Progenitor cell of endocrine pancreas (in vitro differentiated cells): ENCODE measurements around the gene KLHL6. TPM values are rescaled to one million over a fixed set of nuclear protein-coding genes. Genes with fewer than 3 reads are reported as not detected.
"Not testable (repeated sequence)": the region's sequence is repeated elsewhere in the genome, so short reads cannot be mapped to it uniquely, and the experiment has no call there.

Experiments used
- DNase-seq: peaks from one replicate; pipeline ENCODE4 v3.0.0; 2021; ENCODE audit warnings: low spot score; ENCODE audit not compliant: unreplicated experiment
- H3K27ac Mint-ChIP-seq: 2 replicates; pipeline ENCODE4 v1.8.0; 2021; ENCODE audit warnings: mild to moderate bottlenecking, moderate library complexity, mixed read lengths
- H3K27me3 Mint-ChIP-seq: 2 replicates; pipeline ENCODE4 v1.8.0; 2021; ENCODE audit warnings: mixed read lengths
- H3K36me3 Mint-ChIP-seq: 2 replicates; pipeline ENCODE4 v1.8.0; 2022; ENCODE audit warnings: mixed read lengths; ENCODE audit not compliant: insufficient read depth
- H3K4me1 Mint-ChIP-seq: 2 replicates; pipeline ENCODE4 v1.8.0; 2021; ENCODE audit warnings: low read depth, mixed read lengths
- H3K4me3 Mint-ChIP-seq: 2 replicates; pipeline ENCODE4 v1.8.0; 2021; ENCODE audit warnings: low read depth, mild to moderate bottlenecking, moderate library complexity, mixed read lengths
- H3K9me3 Mint-ChIP-seq: 2 replicates; pipeline ENCODE4 v1.8.0; 2021; ENCODE audit warnings: low read depth, mixed read lengths
- CTCF ChIP-seq: fragments of 200-600 bp; sonication (generic); IDR thresholded peaks from one replicate; pipeline ENCODE4 v1.5.0; 2021; ENCODE audit warnings: antibody characterized with exemption, mild to moderate bottlenecking; ENCODE audit not compliant: unreplicated experiment
- total RNA-seq: library from RNA; stranded (reverse); gene quantifications from 2 replicates; pipeline ENCODE4 v1.2.1, GENCODE V29; 2021

Gene KLHL6
- total RNA-seq, 1 donor from 2014 or later: 0.12 TPM

GRCh38 chr3:183577346-183577745 is 21.8 kb upstream of the KLHL6 start:
- DNase-seq: no peak
- Mint-ChIP-seq H3K4me3 (no peak overlapping the region), H3K9me3 (no peaks in the 10 kb centered on the region), H3K27me3 (peaks cover 21% of the 10 kb centered on the region), H3K36me3 (no peaks in the 10 kb centered on the region), H3K4me1 (peaks cover 1% of the 10 kb centered on the region), H3K27ac (no peak overlapping the region)
- TF ChIP-seq CTCF: no peak

GRCh38 chr3:183576487-183577107 is 21.1 kb upstream of the KLHL6 start:
- no peak for DNase-seq
- H3K9me3 Mint-ChIP-seq: no peaks in the 10 kb centered on the region
- H3K36me3 Mint-ChIP-seq: no peaks in the 10 kb centered on the region
- no peaks in the 10 kb centered on the region for H3K4me1 Mint-ChIP-seq
- no peak overlapping the region for H3K4me3 Mint-ChIP-seq
- TF ChIP-seq CTCF: no peak
- no peak overlapping the region for H3K27ac Mint-ChIP-seq
- peaks cover 21% of the 10 kb centered on the region for H3K27me3 Mint-ChIP-seq

GRCh38 chr3:183572935-183573334 is 17.4 kb upstream of the KLHL6 start:
- H3K27me3 Mint-ChIP-seq: peaks cover 15% of the 10 kb centered on the region
- TF ChIP-seq CTCF: no peak
- DNase-seq: no peak
- no peaks in the 10 kb centered on the region for H3K4me1 Mint-ChIP-seq
- H3K27ac Mint-ChIP-seq: no peak overlapping the region
- no peaks in the 10 kb centered on the region for H3K36me3 Mint-ChIP-seq
- peaks cover 3% of the 10 kb centered on the region for H3K9me3 Mint-ChIP-seq
- no peak overlapping the region for H3K4me3 Mint-ChIP-seq

GRCh38 chr3:183570191-183570590 is 14.7 kb upstream of the KLHL6 start:
- H3K4me1 Mint-ChIP-seq, H3K27ac Mint-ChIP-seq, H3K4me3 Mint-ChIP-seq, H3K9me3 Mint-ChIP-seq, H3K36me3 Mint-ChIP-seq, DNase-seq, H3K27me3 Mint-ChIP-seq: not testable (repeated sequence)

GRCh38 chr3:183566880-183567279 is 11.4 kb upstream of the KLHL6 start:
- no peak for TF ChIP-seq CTCF
- H3K27me3 Mint-ChIP-seq: no peaks in the 10 kb centered on the region

GRCh38 chr3:183564046-183564445 is 8.5 kb upstream of the KLHL6 start:
- H3K9me3 Mint-ChIP-seq: no peaks in the 10 kb centered on the region
- H3K27ac Mint-ChIP-seq: no peak overlapping the region
- no peak for TF ChIP-seq CTCF
- no peak overlapping the region for H3K4me3 Mint-ChIP-seq
- no peaks in the 10 kb centered on the region for H3K27me3 Mint-ChIP-seq
- no peaks in the 10 kb centered on the region for H3K36me3 Mint-ChIP-seq
- H3K4me1 Mint-ChIP-seq: peaks cover 3% of the 10 kb centered on the region
- DNase-seq: no peak

More at GRCh38 chr3:183566880-183567279, 11.4 kb upstream of the KLHL6 start:
- no peaks in the 10 kb centered on the region for H3K36me3 Mint-ChIP-seq
- DNase-seq: no peak
- H3K4me3 Mint-ChIP-seq: no peak overlapping the region
- H3K4me1 Mint-ChIP-seq: no peaks in the 10 kb centered on the region
- H3K27ac Mint-ChIP-seq: no peak overlapping the region
- peaks cover 3% of the 10 kb centered on the region for H3K9me3 Mint-ChIP-seq
